Activated effector memory CD4-positive, alpha-beta T cell treated with Interleukin-2 at 50 U/mL for 16 hours (primary cell): ENCODE measurements around the gene HIVEP2.
A peak's percentile ranks its signal among the peaks of the same experiment; 100 is the strongest.

Experiments used
- DNase-seq: peaks from one replicate; pipeline ENCODE4 v3.0.0-alpha.2; 2020

The HIVEP2 gene

GRCh38 chr6:142944124-142945048 lies 590 bp downstream of the HIVEP2 start:
- peak; percentile 82 for DNase-seq

- DNase-seq, result peak; percentile 39
These were observed 1.3 kb downstream of the HIVEP2 start for GRCh38 chr6:142943711-142944123.

- no peak for DNase-seq
These were observed 2.2 kb downstream of the HIVEP2 start for GRCh38 chr6:142942805-142943227.

- no peak for DNase-seq
These were observed 2.7 kb downstream of the HIVEP2 start for GRCh38 chr6:142942238-142942637.

GRCh38 chr6:142941018-142941417 lies 4.0 kb downstream of the HIVEP2 start:
- DNase-seq, result no peak

- DNase-seq, result no peak
These were observed 4.5 kb downstream of the HIVEP2 start for GRCh38 chr6:142940487-142940886.

- no peak for DNase-seq
These were observed 6.5 kb downstream of the HIVEP2 start for GRCh38 chr6:142938510-142938909.

- DNase-seq, result no peak
These were observed 7.0 kb downstream of the HIVEP2 start for GRCh38 chr6:142937986-142938385.

- DNase-seq, result peak; percentile 29
These were observed 9.1 kb downstream of the HIVEP2 start for GRCh38 chr6:142935553-142936517.

- DNase-seq, result no peak
These were observed 10.4 kb downstream of the HIVEP2 start for GRCh38 chr6:142934599-142934998.

GRCh38 chr6:142934106-142934505 lies 10.9 kb downstream of the HIVEP2 start:
- DNase-seq, result no peak

GRCh38 chr6:142933701-142934100 lies 11.3 kb downstream of the HIVEP2 start:
- DNase-seq, result no peak

- DNase-seq, result no peak
These were observed 12.1 kb downstream of the HIVEP2 start for GRCh38 chr6:142932889-142933288.

- DNase-seq, result no peak
These were observed 15.1 kb downstream of the HIVEP2 start for GRCh38 chr6:142929751-142930358.

- DNase-seq, result no peak
These were observed 17.1 kb downstream of the HIVEP2 start for GRCh38 chr6:142927904-142928303.

- no peak for DNase-seq
These were observed 17.8 kb downstream of the HIVEP2 start for GRCh38 chr6:142927271-142927580.

GRCh38 chr6:142926494-142927270 lies 18.3 kb downstream of the HIVEP2 start:
- DNase-seq, result peak; percentile 70

GRCh38 chr6:142926177-142926493 lies 18.8 kb downstream of the HIVEP2 start:
- DNase-seq, result no peak

- no peak for DNase-seq
These were observed 19.3 kb downstream of the HIVEP2 start for GRCh38 chr6:142925575-142926110.

- DNase-seq, result no peak
These were observed 26.5 kb downstream of the HIVEP2 start for GRCh38 chr6:142918339-142919042.

- DNase-seq, result no peak
These were observed 28.1 kb downstream of the HIVEP2 start for GRCh38 chr6:142916881-142917280.
